Osteocyte (in vitro differentiated cells): ENCODE results near the gene ATXN7. TPM values are rescaled to one million over a fixed set of nuclear protein-coding genes. Genes with fewer than 3 reads are reported as not detected.

Experiments used
- DNase-seq: peaks from one replicate; pipeline ENCODE4 v3.0.0; 2021; ENCODE audit warnings: mixed read lengths; ENCODE audit not compliant: unreplicated experiment; ENCODE audit errors: extremely low spot score
- H3K27ac Mint-ChIP-seq: one replicate; pipeline ENCODE4 v1.8.0; 2021; ENCODE audit warnings: mild to moderate bottlenecking, mixed read lengths; ENCODE audit not compliant: unreplicated experiment
- H3K27me3 Mint-ChIP-seq: one replicate; pipeline ENCODE4 v1.8.0; 2021; ENCODE audit warnings: mixed read lengths; ENCODE audit not compliant: unreplicated experiment
- H3K36me3 Mint-ChIP-seq: one replicate; pipeline ENCODE4 v1.8.0; 2021; ENCODE audit warnings: mixed read lengths; ENCODE audit not compliant: unreplicated experiment
- H3K4me1 Mint-ChIP-seq: one replicate; pipeline ENCODE4 v1.8.0; 2021; ENCODE audit warnings: mixed read lengths; ENCODE audit not compliant: unreplicated experiment
- H3K4me3 Mint-ChIP-seq: one replicate; pipeline ENCODE4 v1.8.0; 2021; ENCODE audit warnings: mild to moderate bottlenecking, moderate library complexity, mixed read lengths; ENCODE audit not compliant: unreplicated experiment
- H3K9me3 Mint-ChIP-seq: one replicate; pipeline ENCODE4 v1.8.0; 2021; ENCODE audit warnings: mixed read lengths; ENCODE audit not compliant: unreplicated experiment
- CTCF ChIP-seq: fragments of 200-600 bp; sonication (generic); IDR thresholded peaks from 2 replicates; pipeline ENCODE4 v1.5.0; 2021; ENCODE audit warnings: antibody characterized with exemption, mild to moderate bottlenecking, moderate library complexity
- total RNA-seq: library from RNA; stranded (reverse); gene quantifications from 2 replicates; pipeline ENCODE4 v1.2.1, GENCODE V29; 2021

Gene ATXN7
- total RNA-seq, 1 donor from 2014 or later, result 22.7 TPM

GRCh38 chr3:63855333-63855940 lies 8.2 kb upstream of the ATXN7 start:
- TF ChIP-seq CTCF, result no peak
- no peaks in the 10 kb centered on the region for H3K9me3 Mint-ChIP-seq
- DNase-seq, result no peak
- no peaks in the 10 kb centered on the region for H3K27me3 Mint-ChIP-seq
- peaks cover 10% of the 10 kb centered on the region for H3K36me3 Mint-ChIP-seq
- no peak overlapping the region for H3K27ac Mint-ChIP-seq
- H3K4me1 Mint-ChIP-seq, result peaks cover 10% of the 10 kb centered on the region
- no peak overlapping the region for H3K4me3 Mint-ChIP-seq

- H3K27me3 Mint-ChIP-seq, result no peaks in the 10 kb centered on the region
Observed at GRCh38 chr3:63857311-63857710, 6.4 kb upstream of the ATXN7 start.

GRCh38 chr3:63860776-63861175 lies 2.9 kb upstream of the ATXN7 start:
- H3K4me1 Mint-ChIP-seq, result peaks cover 29% of the 10 kb centered on the region
- H3K27ac Mint-ChIP-seq, result no peak overlapping the region
- DNase-seq, result no peak
- H3K4me3 Mint-ChIP-seq, result no peak overlapping the region
- H3K9me3 Mint-ChIP-seq, result no peaks in the 10 kb centered on the region
- TF ChIP-seq CTCF, result no peak
- no peaks in the 10 kb centered on the region for H3K27me3 Mint-ChIP-seq
- no peaks in the 10 kb centered on the region for H3K36me3 Mint-ChIP-seq

More at GRCh38 chr3:63857311-63857710, 6.4 kb upstream of the ATXN7 start:
- no peak for DNase-seq
- no peak for TF ChIP-seq CTCF
- Mint-ChIP-seq H3K4me3 (no peak overlapping the region), H3K9me3 (no peaks in the 10 kb centered on the region), H3K4me1 (peaks cover 12% of the 10 kb centered on the region), H3K27ac (no peak overlapping the region), H3K36me3 (peaks cover 3% of the 10 kb centered on the region)

GRCh38 chr3:63861306-63861705 lies 2.4 kb upstream of the ATXN7 start:
- H3K9me3 Mint-ChIP-seq, result no peaks in the 10 kb centered on the region
- no peak for DNase-seq
- no peaks in the 10 kb centered on the region for H3K27me3 Mint-ChIP-seq
- H3K4me3 Mint-ChIP-seq, result no peak overlapping the region
- TF ChIP-seq CTCF, result no peak
- H3K4me1 Mint-ChIP-seq, result peaks cover 31% of the 10 kb centered on the region
- H3K27ac Mint-ChIP-seq, result no peak overlapping the region
- H3K36me3 Mint-ChIP-seq, result peaks cover 2% of the 10 kb centered on the region

GRCh38 chr3:63862804-63863149 lies 890 bp upstream of the ATXN7 start:
- TF ChIP-seq CTCF, result no peak
- Mint-ChIP-seq H3K4me3 (peak overlapping the region; percentile 90), H3K4me1 (peaks cover 24% of the 10 kb centered on the region), H3K36me3 (peaks cover 2% of the 10 kb centered on the region), H3K9me3 (no peaks in the 10 kb centered on the region), H3K27me3 (no peaks in the 10 kb centered on the region), H3K27ac (peak overlapping the region; percentile 85)
- DNase-seq, result no peak
